NAMALWA (cell line): Measurements from ENCODE around the gene RNF152.

Experiments
- DNase-seq: peaks from one replicate; pipeline ENCODE4 v3.0.0-alpha.2; 2015; ENCODE audit warnings: low spot score

Gene RNF152

DNA sequence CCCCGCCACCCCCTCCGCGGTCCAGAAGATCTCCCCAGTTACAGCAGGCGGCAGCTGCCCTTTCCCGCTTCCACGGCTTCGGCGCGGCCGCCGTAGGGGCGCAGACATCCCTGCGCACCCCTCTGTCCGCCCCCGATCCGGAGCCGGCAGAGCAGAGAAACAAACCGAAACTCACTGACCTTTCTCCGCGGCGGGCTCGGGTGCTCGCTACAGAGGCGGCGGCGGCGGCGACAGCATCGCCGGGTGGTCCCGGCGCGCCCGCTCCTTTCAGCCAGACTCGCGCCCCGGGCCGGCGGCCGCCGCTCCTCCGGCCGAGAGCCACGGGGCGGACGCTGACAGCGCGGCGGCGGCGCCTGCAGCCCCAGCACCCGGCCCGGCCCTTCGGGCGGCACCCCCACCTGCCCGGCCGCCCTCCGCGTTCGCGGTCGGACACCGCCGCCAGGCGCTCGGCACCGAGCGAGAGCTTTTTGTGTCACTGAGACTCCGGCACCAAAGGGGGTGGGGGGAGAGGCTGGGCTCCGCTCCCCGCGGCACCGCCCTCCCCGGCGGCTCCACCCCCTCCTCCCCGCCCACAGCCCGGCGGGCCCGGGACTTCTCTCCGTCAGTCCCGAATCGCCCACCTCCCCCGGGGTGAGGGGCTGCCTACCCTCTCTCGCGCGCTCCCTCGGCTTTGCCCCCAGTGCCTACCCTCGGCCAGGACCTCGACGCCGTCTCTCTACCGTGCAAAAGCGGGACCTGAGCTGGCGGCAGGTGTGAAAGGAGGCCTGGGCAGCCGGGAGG is 1.4 kb upstream of the RNF152 start:
- peak; percentile 8 for DNase-seq

DNA sequence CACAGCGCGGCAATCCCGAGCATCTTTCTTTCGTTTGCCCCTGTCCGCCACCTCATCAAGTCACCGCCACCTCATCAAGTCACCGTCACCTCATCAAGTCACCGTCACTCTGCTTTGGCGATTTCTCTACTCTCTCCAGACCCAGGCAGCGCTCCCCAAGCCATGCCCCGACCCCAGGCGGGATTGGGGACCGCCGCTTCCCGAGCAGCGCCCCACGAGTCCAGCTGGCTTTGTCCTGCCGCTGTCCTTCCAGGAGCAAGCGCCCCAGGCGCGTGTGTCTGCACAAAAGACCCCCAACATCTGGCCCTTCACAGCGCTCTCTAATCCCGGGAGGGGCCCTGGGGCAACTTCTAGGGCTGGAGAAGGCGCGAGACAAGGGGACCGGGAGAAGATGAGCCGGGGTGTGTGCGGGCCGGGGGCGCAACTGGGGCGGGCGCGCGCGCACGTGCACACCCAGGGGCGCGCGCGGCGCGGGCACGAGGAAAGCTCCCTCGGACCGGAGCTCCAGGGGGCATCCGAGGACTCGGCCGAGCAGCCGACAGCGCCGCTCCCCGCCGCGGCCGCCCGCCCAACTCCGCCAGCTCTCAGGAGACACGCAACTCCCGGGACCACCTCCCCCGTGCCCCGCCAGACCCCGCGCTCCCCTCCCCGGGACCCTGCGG is 633 bp upstream of the RNF152 start:
- no peak for DNase-seq

DNA sequence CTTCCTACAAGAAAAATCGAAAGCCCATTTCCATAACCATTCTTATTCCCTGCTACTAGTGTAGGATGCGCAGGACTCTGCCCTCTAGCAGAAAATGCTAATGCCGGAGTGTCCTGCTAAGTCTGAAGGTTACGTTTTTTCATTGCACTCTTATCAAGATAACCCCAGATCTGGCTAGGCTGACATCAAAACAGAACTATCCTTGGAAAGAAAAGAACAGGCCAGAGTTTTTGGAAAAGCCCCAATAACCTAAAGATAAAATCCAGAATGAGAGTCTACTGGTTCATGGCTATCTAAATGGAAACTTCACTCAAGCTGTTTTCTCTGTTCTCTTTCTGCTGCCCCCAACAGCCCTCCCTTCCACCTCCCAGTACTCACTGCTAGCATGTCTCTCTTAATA is 913 bp downstream of the RNF152 start:
- DNase-seq, result no peak

DNA sequence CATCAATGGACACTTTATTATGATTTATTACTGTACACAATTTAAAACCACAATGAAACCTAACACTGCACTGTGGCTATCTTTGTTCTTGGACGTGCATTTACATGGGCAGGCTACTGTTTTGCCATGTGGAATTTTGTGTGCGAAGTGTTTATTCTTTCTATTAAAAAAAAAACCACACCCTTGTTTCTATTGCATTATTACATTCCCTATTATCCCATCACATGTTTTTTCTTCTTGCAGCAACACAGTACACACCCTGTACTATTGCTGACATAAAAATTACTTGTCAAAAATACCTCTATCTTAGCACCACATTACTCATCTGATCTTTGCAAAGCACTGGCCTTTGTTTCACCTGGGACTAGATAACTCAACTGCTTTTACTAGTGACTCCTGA is 1.5 kb downstream of the RNF152 start:
- DNase-seq, result no peak

DNA sequence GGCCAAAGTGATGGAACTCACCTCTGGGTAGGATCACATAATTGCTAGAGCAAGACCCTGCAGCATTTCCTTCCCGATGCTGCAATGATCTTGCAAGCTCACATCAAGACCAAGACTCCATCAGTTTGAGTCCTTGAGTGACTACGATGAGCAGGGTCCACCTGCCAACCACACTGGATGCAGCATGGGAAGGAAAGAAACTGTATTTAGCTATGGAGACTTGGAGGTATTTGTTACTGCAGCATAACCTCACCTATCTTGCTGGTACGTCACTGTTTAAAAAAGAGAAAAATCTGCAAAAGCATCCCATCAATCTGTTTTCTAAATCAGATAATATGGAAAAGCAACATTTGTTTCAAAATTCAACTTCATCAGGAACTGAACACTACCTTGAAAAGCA is 2.5 kb downstream of the RNF152 start:
- DNase-seq, result no peak

DNA sequence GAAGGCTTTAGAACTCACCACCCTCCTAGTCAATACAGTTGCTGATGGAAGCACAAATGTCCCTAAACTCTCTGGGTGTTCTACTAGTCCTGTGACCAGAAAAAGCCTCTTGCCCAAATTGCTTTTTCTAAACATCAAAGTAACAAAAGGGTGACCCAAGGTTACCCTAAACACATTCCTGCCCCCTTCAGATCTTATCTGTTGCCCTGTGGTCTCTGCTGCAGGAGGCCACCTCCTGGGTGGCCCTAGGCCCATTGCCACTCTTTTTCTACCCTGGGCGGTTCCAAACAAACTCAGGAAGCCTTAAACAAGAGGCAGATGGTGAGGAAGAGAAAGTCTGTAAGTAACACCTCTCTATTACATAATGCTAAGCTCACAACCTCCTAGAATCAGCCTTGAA is 3.3 kb downstream of the RNF152 start:
- no peak for DNase-seq

DNA sequence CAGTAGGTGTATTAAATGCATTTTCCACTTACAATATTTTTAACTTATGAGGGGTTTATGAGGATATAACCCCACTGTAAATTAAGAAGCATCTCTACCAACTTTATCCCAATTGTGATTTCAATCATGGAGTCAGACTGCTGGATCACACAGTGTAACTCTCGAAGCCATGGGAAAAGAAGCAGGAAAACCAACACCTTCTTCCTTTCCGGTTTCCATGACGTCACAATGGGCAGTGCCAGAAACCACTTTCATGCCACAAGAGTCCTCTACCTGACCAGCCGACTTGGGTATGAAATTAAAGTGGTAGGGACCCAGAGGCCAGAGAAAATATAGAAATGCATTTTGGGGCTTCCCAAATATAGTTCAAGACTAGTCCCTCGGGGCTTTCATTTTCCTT is 4.2 kb downstream of the RNF152 start:
- DNase-seq, result no peak

DNA sequence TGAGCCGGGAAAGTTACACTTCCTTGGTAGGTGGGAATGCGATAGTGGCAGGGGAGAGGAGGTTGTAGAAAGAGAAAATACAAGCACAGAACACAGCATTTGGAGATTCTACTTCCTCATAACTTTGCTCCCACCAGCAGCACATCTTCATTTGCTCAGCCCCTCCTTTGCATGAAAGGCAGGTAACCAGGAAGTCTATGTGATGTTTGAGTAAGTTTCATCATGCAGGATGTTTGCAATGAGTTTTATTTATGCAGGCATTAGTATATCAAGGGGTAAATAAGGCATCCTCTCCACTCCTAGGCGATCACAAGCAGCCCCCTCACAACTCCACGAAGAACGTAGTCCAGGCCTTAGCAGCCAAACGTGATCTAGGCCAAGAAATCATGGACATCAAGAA is 5.0 kb downstream of the RNF152 start:
- no peak for DNase-seq

DNA sequence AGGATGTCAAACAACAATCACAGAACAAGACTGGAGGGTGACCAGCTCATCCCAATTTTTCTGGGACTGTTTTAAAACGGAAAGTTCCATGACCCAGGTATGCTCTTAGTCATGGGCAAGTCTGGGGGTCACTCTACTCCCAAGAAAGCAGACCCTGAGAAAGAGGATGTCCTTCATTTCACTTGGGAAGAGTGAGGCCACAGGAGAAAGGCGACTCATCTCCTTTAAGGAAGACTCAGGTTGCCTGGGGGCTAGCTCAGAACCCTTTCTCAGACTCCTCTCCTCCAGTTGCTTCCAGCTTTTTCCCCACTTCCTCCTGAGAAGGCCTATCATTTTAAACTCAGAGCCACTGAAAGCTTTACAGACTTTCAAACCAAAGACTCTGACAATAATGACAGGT is 9.3 kb downstream of the RNF152 start:
- DNase-seq, result no peak

DNA sequence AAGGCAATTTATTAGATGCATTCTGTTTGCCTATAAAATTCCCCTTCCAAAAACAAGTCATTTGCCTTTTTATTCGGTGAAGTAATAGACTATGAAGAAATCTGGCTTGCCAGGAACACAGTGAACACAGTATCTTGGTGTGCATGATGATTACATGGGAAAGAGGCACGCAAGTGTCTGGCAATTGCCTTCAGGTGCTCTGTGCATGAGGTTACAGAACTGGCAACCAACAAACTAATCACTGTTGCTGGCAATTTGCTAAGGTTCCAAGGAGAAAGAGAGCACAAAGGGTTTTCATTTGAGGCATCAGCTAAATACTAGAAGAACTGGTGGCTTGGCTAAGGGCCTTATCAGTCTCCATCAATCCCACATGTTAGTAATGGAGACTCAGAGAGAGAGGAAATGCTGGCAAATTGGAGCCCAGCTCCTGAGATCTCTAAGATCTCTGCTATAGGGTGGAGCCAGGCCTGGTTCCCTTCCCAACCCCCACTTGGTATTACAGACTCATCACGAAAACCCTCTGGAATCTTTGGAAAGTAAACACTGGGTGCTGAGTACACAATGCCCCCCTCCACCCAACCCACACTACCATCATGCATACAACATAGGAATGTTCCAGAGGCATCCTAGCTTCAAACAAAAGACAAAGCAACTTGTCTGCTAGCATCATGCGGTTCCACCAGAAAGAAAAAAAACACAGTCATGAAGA is 10.4 kb downstream of the RNF152 start:
- DNase-seq, result no peak

DNA sequence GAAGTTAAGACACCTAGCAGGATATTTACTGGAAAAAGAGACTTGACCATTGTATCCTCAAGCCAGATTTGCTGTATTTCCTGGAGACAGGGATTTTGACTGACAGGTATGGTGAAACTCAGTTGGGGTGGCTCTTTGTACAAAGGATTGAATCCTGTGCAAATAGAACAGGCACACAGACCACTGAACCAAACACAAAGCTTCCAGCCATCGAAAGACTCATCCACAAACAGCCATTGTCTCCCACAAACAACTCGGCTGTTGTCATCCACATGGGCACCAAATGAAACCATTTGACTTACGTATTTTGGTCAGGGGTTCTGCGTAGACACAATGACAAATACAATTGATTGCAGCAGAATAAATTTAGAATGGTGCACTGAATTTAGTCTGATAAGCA is 15.9 kb downstream of the RNF152 start:
- no peak for DNase-seq

DNA sequence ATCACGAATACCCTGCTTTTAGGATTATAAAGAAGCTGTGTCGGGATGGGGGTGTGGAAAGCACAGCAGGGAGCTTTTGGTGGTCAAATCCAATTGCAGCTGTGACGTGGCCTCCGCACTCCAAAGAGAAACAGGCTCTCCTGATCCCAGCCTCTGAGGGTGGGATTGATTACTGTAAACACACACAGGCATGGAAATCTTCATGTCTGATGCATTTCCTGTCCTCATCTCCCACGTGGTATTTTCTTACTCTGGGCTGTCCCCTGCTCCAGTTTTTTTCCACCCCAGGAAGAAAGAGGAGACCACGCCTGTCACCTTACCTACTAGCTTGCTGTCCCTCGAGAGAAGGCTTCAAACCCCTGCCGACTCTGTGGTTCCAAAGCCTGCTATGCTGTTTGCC is 22.7 kb downstream of the RNF152 start:
- no peak for DNase-seq

DNA sequence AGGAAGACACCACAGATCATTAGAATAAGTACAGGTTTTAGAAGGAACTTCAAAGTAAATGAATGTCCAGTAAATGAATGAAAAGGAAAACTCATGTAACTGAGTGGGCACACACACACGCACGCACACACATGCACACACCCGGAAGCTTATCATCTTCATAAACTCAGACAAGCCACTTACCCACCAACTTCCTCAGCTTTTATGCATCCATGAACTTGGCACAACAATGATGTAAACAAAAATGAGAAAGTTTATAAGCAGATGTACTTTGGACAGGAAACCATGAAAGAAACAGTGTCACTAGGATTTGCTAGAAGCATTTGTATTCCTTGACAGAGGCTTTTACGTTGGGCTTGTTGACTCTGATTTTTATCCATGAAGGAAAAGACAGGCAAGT is 23.2 kb downstream of the RNF152 start:
- DNase-seq, result no peak

DNA sequence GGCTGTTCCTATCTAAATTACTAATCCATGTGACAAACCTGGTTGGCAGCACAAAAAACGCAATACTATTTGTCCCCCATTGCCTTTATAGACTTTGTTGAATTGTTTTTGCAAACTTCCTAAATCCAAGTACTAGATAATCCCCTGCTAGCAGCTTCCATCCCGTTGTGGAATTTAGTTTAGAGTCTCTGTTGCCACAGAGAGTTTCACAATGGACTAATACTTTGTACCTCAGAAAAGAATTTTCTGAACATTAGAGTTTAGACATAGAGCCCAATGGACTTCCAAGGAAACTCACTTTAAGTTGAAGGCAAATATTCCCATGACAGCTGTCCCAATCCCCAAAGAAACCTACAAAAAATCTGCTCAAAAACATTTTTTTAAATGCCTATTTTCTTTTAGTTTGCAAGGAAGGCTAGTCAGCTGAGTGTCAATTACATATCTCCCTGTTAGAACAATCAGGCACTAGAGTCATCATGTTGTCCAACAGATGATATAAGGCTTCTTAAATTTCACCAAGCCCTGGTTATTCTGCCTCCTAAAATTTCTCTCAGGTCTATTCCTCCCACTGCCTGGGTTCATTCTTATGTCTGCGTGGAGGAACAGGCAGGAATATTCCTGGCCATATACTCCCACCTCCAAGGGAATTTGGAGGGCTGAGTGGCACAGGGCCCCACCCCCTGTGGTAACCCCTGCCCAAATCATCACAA is 27.2 kb downstream of the RNF152 start:
- no peak for DNase-seq

DNA sequence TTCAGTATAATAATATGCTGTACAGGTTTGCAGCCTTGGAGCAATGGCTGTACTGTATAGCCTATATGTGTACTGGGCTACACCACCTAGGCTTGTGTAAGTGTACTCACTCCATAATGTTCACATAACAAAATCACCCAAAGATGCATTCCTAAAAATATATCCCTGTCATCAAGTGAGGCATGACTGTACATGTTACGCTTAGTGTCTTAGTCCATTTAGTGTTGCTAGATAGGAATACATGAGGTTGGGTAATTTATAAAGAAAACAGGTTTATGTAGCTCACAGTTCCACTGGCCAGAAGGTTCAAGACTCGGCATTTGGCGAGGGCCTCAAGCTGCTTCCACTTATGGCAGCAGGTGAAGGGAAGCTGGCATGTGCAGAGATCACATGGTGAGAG is 31.4 kb downstream of the RNF152 start:
- no peak for DNase-seq

DNA sequence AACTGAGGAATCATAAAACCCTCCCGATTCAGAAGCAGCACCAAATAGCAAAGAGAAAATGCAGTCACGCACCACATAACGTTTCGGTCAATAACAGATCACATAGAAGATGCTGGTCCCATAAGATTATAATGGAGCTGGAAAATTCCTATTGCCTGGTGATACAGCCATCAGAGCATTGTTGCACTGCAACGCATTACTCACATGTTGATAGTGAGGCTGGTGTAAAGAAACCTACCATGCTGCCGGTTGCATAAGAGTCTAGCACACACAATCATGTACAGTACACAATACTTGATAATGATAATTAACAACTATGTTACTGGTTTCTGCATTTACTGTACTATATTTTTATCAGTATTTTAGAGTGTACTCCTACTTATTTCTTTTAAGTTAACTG is 32.5 kb downstream of the RNF152 start:
- no peak for DNase-seq

DNA sequence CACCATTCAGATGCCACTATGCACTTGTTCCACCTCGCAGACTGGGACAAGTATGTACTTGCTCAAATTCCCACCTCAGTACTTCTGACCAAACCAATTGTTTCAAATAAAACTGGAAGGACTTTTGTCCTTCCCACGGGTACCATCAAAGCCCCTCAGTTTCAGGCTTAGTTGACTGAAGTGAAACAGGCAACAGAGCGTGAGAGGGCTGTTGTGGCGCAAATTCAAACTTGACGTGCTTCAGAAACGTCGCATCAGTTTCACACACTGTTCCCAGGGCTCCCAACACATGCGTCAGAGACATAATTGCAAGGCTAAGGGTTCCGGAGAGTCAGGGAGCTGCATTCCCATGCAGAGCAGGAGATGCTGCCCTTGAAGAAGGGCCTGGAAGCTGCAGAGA is 33.7 kb downstream of the RNF152 start:
- no peak for DNase-seq

DNA sequence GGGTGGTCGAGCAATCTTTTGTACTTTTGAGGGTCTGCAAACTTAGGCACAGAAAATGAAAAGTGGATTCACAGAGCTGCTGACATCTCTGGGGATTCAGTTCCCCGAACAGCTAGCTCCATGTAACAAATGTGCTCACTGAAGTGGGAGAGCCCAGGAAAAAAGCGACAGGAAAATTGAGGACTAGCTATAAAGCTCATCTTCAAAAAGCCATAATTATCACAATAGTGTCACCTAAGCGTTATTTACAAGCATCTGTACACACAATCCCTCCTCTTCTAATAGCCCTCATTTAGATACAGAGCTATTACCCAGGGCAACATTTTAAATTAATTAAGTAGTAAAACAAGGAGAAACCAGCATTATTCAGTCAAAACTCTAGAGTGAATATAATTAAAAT is 36.1 kb downstream of the RNF152 start:
- no peak for DNase-seq

DNA sequence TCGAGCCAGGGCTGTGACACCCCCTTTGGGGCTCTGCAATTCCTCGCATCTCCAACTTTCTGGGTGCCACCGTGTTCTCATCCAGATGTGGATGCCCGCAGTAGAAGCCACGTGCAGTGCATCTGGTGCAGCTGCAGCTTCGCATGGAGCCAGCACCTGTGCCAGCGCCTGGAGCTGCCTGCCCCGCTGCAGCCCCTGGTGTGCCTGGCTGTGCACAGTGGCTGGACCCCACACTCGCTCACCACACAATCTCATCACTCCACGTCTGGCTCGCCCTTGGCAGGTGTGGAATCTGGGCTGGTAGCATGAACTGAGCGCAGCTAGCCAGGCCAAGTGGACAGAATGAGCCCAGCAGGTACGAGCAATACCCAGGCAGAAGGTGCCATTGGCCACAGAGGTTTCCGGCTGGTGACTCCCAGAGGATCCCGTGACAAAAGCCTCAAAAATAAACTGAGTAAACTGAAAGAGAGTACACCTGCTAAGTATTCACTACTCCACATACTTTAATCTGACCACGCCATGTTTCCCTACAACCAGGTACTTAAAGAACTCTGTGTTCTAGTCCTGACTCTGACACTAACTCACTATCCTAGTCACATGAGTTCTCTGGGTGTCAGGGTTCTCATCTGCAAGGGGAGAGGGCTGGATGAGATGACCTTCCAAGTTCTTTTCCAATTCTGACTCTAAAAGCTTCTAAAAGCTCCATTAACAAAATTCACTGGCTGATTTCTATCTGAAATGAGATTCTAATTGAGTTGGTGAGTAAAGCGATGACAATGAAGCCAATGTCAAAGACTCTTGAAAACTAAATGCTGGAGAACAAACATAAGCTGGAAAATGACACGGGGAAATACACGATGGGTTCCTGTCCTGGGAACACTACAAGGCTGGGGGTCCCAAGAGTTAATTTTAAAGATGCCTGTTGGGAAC is 37.1 kb downstream of the RNF152 start:
- no peak for DNase-seq

DNA sequence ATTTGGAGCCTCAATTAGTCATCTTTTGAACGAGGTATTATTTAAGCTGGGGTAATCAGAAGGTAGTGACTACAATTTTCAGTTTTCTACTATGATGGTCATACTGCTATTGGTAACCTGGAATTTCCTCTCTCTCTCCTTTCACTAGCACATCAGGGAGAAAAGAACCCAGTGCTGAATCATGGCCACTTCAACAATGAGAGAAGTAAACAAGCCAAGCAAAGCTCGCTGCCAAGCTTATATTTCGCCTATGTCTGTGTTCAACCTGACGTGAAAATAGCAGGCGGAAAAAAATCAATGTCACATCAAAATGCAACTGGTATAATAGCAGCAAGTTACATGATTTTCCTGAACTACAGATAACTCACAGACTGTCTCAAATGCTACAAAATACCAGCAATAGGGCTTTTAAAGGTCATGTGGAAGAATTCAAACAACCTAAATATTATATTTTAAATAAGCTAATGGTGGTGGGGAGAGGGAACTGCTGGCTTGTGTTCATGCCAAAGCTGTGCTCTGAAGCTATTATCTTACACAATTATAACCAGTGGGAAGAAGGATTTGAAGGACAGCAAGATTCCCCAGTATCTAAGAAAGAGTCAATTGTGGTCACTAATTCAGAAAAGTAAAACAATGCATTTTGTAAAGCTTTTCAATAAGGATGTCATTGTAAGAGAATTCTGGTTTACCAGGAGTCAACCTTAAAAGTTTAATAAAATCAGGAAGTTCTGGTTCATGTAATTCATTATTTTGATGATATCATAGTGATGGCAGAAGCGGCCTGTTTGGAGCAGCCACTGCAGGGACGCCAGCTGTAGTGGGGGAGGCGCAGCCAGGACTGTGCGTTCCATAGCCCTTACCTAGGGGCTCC is 38.0 kb downstream of the RNF152 start:
- no peak for DNase-seq

DNA sequence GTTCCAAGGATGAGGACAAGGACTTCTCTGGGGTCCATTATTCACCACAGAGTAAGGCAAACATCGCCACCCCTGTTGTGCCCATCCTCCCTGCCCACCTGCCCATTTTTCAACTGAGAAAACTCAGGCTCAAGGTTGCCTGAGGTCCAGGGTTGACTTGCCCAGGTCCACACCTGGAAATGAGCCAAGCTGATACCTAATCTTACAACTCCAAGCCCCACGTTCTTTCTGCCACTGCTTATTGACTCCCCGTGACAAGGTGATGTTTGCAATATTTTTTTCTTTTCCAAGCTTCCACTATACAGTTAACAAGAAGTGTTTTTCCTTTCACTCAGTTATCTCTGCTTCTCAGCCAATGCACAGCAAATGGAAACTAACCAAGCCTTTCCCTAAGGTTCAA is 39.0 kb downstream of the RNF152 start:
- DNase-seq, result no peak
